ENCODE data around the gene OR6B2.

Gene OR6B2

GRCh38 chr2:240042740-240043139 lies 12.5 kb upstream of the OR6B2 start:
- TF ChIP-seq CTCF (IDR thresholded peaks at IDR 0.05; ENCODE audit: low read length, missing control alignments): no peak
- no peak for DNase-seq (ENCODE audit: low read depth)
- H3K4me3 ChIP-seq (replicated peaks; ENCODE audit: low read depth, low read length): no peak overlapping the region

GRCh38 chr2:240041363-240041762 lies 11.1 kb upstream of the OR6B2 start:
- no peak overlapping the region for H3K4me3 ChIP-seq (replicated peaks; ENCODE audit: low read depth, low read length)
- no peak for TF ChIP-seq CTCF (IDR thresholded peaks at IDR 0.05; ENCODE audit: low read length, missing control alignments)
- no peak for DNase-seq (ENCODE audit: low read depth)

DNA sequence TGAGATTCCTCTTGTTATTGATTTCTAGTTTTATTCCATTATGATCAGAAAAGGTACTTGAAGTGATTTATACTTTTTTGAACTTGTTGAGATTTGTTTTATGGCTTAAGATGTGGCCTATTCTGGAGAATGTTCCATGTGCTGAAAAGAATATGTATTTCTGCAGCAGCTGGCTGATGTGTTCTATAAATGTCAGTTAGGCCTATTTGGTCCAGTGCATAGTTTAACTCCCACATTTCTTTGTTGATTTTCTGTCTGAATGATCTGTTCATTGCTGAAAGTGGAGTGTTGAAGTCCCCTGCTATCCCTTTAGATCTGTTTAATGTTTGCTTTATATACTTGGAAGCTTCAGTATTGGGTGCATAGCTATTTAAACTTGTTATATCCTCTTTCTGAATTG lies 7.1 kb upstream of the OR6B2 start:
- DNase-seq (ENCODE audit: low read depth): no peak
- TF ChIP-seq CTCF (IDR thresholded peaks at IDR 0.05; ENCODE audit: low read length, missing control alignments): no peak
- no peak overlapping the region for H3K4me3 ChIP-seq (replicated peaks; ENCODE audit: low read depth, low read length)

GRCh38 chr2:240033330-240033678 lies 3.1 kb upstream of the OR6B2 start:
- no peak for DNase-seq (ENCODE audit: low read depth)
- TF ChIP-seq CTCF (IDR thresholded peaks at IDR 0.05; ENCODE audit: low read length, missing control alignments): no peak
- no peak overlapping the region for H3K4me3 ChIP-seq (replicated peaks; ENCODE audit: low read depth, low read length)

- H3K4me3 ChIP-seq (replicated peaks; ENCODE audit: low read depth, low read length): no peak overlapping the region
- no peak for TF ChIP-seq CTCF (IDR thresholded peaks at IDR 0.05; ENCODE audit: low read length, missing control alignments)
- DNase-seq (ENCODE audit: low read depth): no peak
These were observed 2.4 kb upstream of the OR6B2 start for GRCh38 chr2:240032406-240033329.

GRCh38 chr2:240024766-240025165 lies 5.5 kb downstream of the OR6B2 start:
- DNase-seq (ENCODE audit: low read depth): no peak
- H3K4me3 ChIP-seq (replicated peaks; ENCODE audit: low read depth, low read length): peak overlapping the region; percentile 93
- TF ChIP-seq CTCF (IDR thresholded peaks at IDR 0.05; ENCODE audit: low read length, missing control alignments): no peak

DNA sequence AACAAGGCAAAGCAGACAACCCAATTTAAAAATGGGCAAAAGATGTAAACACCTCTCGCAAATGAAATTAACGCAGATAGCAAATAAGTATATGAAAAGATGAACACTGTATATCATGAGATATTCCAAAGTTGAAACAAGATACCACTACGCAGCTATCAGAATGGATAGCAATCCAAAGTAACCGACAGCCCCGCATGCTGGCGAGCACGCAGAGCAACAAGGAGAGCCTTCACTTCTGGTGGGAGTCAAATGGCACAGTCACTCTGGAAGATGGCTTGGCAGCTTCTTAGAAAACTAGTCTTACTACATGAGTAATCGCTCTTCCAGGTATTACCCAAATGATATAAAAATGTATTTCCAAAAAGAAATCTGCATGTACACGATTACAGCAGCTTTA lies 6.4 kb downstream of the OR6B2 start:
- DNase-seq (ENCODE audit: low read depth): no peak
- peak overlapping the region; percentile 93 for H3K4me3 ChIP-seq (replicated peaks; ENCODE audit: low read depth, low read length)
- TF ChIP-seq CTCF (IDR thresholded peaks at IDR 0.05; ENCODE audit: low read length, missing control alignments): no peak
